GM23338 (cell line): ENCODE results near the gene TAMM41. TPM values are rescaled to one million over a fixed set of nuclear protein-coding genes. Genes with fewer than 3 reads are reported as not detected.

Source experiments
- ATAC-seq: fragments of 200-7000 bp; cut with Tn5 transposase; 3 replicates; pipeline ENCODE4 v1.9.1; 2020
- DNase-seq: peaks from one replicate; pipeline ENCODE4 v3.0.0-alpha.2; 2015; ENCODE audit warnings: low spot score
- H2AFZ ChIP-seq: fragments of 200-600 bp; sonication (generic); 2 replicates; pipeline ENCODE4 v1.8.0; 2016; ENCODE audit warnings: antibody characterized with exemption, mild to moderate bottlenecking, moderate library complexity
- H3F3A ChIP-seq: fragments of 200-600 bp; sonication (generic); replicated peaks from 2 replicates; pipeline ENCODE4 v1.8.0; 2017; ENCODE audit warnings: antibody characterized with exemption, mixed run types, low read depth
- H3K27ac ChIP-seq: fragments of 200-600 bp; sonication (generic); 2 replicates; pipeline ENCODE4 v1.6.1; 2016; ENCODE audit warnings: low read depth
- H3K27me3 ChIP-seq: fragments of 200-600 bp; sonication (generic); 2 replicates; pipeline ENCODE4 v1.8.0; 2016; ENCODE audit warnings: mild to moderate bottlenecking, mixed run types, moderate library complexity; ENCODE audit not compliant: insufficient read depth
- H3K36me3 ChIP-seq: fragments of 200-600 bp; sonication (generic); 2 replicates; pipeline ENCODE4 v1.8.0; 2016; ENCODE audit warnings: mild to moderate bottlenecking; ENCODE audit not compliant: insufficient read depth
- H3K4me1 ChIP-seq: fragments of 200-600 bp; sonication (generic); 2 replicates; pipeline ENCODE4 v1.8.0; 2016; ENCODE audit warnings: mild to moderate bottlenecking, moderate library complexity; ENCODE audit not compliant: insufficient read depth
- H3K4me2 ChIP-seq: fragments of 200-600 bp; sonication (generic); 2 replicates; pipeline ENCODE4 v1.7.1; 2017; ENCODE audit warnings: mixed run types
- H3K4me3 ChIP-seq: fragments of 200-600 bp; sonication (generic); 2 replicates; pipeline ENCODE4 v1.6.1; 2016; ENCODE audit warnings: mixed run types
- H3K79me2 ChIP-seq: fragments of 200-600 bp; sonication (generic); replicated peaks from 2 replicates; pipeline ENCODE4 v1.8.0; 2017; ENCODE audit warnings: mild to moderate bottlenecking; ENCODE audit not compliant: insufficient read depth
- H3K9me2 ChIP-seq: fragments of 200-600 bp; sonication (generic); 2 replicates; pipeline ENCODE4 v1.8.0; 2017; ENCODE audit not compliant: insufficient read depth
- H4K20me1 ChIP-seq: fragments of 200-600 bp; sonication (generic); replicated peaks from 2 replicates; pipeline ENCODE4 v1.8.0; 2017; ENCODE audit warnings: mild to moderate bottlenecking; ENCODE audit not compliant: insufficient read depth
- H3K27ac Mint-ChIP-seq: 2 replicates; pipeline ENCODE4 v1.8.0; 2020; ENCODE audit warnings: inconsistent platforms, mild to moderate bottlenecking, moderate library complexity, mixed read lengths
- H3K27me3 Mint-ChIP-seq: 3 replicates; pipeline ENCODE4 v1.8.0; 2022; ENCODE audit warnings: low read depth, mild to moderate bottlenecking, moderate library complexity, mixed read lengths, inconsistent platforms; ENCODE audit not compliant: insufficient read depth, poor library complexity
- H3K36me3 Mint-ChIP-seq: 3 replicates; pipeline ENCODE4 v1.8.0; 2021; ENCODE audit warnings: low read depth, mild to moderate bottlenecking, inconsistent platforms, moderate library complexity, mixed read lengths
- H3K4me1 Mint-ChIP-seq: 3 replicates; pipeline ENCODE4 v1.8.0; 2020; ENCODE audit warnings: mild to moderate bottlenecking, inconsistent platforms, mixed read lengths
- H3K4me3 Mint-ChIP-seq: 3 replicates; pipeline ENCODE4 v1.8.0; 2021; ENCODE audit warnings: moderate library complexity, mild to moderate bottlenecking, inconsistent platforms, mixed read lengths
- H3K9me3 Mint-ChIP-seq: 3 replicates; pipeline ENCODE4 v1.8.0; 2020; ENCODE audit warnings: moderate library complexity, mild to moderate bottlenecking, inconsistent platforms, mixed read lengths
- CREB1 ChIP-seq: fragments of 250-450 bp; sonication (Bioruptor Pico); IDR thresholded peaks from 2 replicates; pipeline ENCODE4 v1.5.0; 2020; ENCODE audit warnings: low read depth, mild to moderate bottlenecking, moderate library complexity
- ETS1 ChIP-seq: IDR thresholded peaks from 2 replicates; pipeline ENCODE4 v1.6.1; 2016; ENCODE audit warnings: antibody characterized with exemption
- EZH2 ChIP-seq: fragments of 200-600 bp; sonication (generic); IDR thresholded peaks from one replicate; pipeline ENCODE4 v1.8.0; 2017; ENCODE audit warnings: antibody characterized with exemption, mild to moderate bottlenecking, low read depth; ENCODE audit not compliant: unreplicated experiment
- EZH2phosphoT487 ChIP-seq: fragments of 200-600 bp; sonication (generic); IDR thresholded peaks from one replicate; pipeline ENCODE4 v1.8.1; 2018; ENCODE audit warnings: antibody characterized with exemption; ENCODE audit not compliant: unreplicated experiment
- JUNB ChIP-seq: IDR thresholded peaks from one replicate; pipeline ENCODE4 v1.6.1; 2016; ENCODE audit warnings: antibody characterized with exemption; ENCODE audit not compliant: unreplicated experiment
- NANOG ChIP-seq: IDR thresholded peaks from 2 replicates; pipeline ENCODE4 v1.6.1; 2016; ENCODE audit warnings: antibody characterized with exemption, borderline replicate concordance
- POLR2AphosphoS5 ChIP-seq: IDR thresholded peaks from 2 replicates; pipeline ENCODE4 v1.6.1; 2016; ENCODE audit warnings: antibody characterized with exemption, low read depth
- REST ChIP-seq: IDR thresholded peaks from one replicate; pipeline ENCODE4 v1.6.1; 2018; ENCODE audit warnings: antibody characterized with exemption; ENCODE audit not compliant: unreplicated experiment
- STAT1 ChIP-seq: IDR thresholded peaks from one replicate; pipeline ENCODE4 v1.6.1; 2016; ENCODE audit warnings: antibody characterized with exemption; ENCODE audit not compliant: unreplicated experiment
- ZNF114 ChIP-seq: fragments of 250-450 bp; sonication (Bioruptor Pico); IDR thresholded peaks from 2 replicates; pipeline ENCODE4 v1.5.0; 2020; ENCODE audit warnings: mild to moderate bottlenecking, moderate library complexity
- ZNF331 ChIP-seq: fragments of 250-450 bp; sonication (Bioruptor Pico); IDR thresholded peaks from 2 replicates; pipeline ENCODE4 v1.5.0; 2020; ENCODE audit warnings: low read depth, mild to moderate bottlenecking, moderate library complexity
- polyA plus RNA-seq: library from polyadenylated mRNA; unstranded; fragments of >200 nt; fragmentation: Nextera tagmentation; extraction: Ambion mirVana; gene quantifications from 2 replicates; pipeline ENCODE4 v1.2.1, GENCODE V29; 2016
- total RNA-seq: library from RNA; depleted of rRNA; stranded (reverse); fragments of >200 nt; shearing (Covaris generic); gene quantifications from 2 replicates; pipeline ENCODE4 v1.2.3, GENCODE V29; 2014
- TF ChIP-seq, protein P1 (sequence below), 2 experiments: fragments of 200-600 bp in 1 of 2; sonication (generic) in 1 of 2; conservative IDR thresholded peaks; 2 replicates each; pipeline versions ENCODE4 v1.5.1 to v1.6.1; 2016 to 2017; ENCODE audit warnings: antibody characterized with exemption in 2 of 2, low read depth in 2 of 2, mild to moderate bottlenecking in 2 of 2, moderate library complexity in 1 of 2
- TF ChIP-seq, protein P2 (sequence below): fragments of 250-450 bp; sonication (Bioruptor Pico); IDR thresholded peaks from 2 replicates; pipeline ENCODE4 v1.5.0; 2020; ENCODE audit warnings: mild to moderate bottlenecking, moderate library complexity

The TAMM41 gene
- total and polyA plus RNA-seq, 2 experiments from 2014 or later, result 8.9 to 19.2 TPM

GRCh38 chr3:11807686-11808085, 39.0 kb downstream of the TAMM41 start:
- ATAC-seq (no peak), DNase-seq (no peak)
- Histone ChIP-seq H3K9me2 (no peaks in the 10 kb centered on the region), H3K79me2 (no peaks in the 10 kb centered on the region), H4K20me1 (no peaks in the 10 kb centered on the region; the same call in 1 of the 2 replicates), H3K4me1 (no peaks in the 10 kb centered on the region), H3F3A (no peaks in the 10 kb centered on the region), H3K4me2 (no peak overlapping the region), H3K27me3 (no peaks in the 10 kb centered on the region), H3K27ac (no peak overlapping the region), H3K4me3 (no peak overlapping the region), H3K36me3 (0 out of 2 replicates have a peak, but pooled peaks cover 6% of the 10 kb centered on the region), H2AFZ (no peak overlapping the region)
- Mint-ChIP-seq H3K4me1 (no peaks in the 10 kb centered on the region), H3K36me3 (peaks cover 32% of the 10 kb centered on the region), H3K9me3 (no peaks in the 10 kb centered on the region), H3K27me3 (peaks cover 4% of the 10 kb centered on the region), H3K4me3 (no peak overlapping the region), H3K27ac (no peak overlapping the region)
- no peak for TF ChIP-seq NANOG
- TF ChIP-seq, protein P1, sequence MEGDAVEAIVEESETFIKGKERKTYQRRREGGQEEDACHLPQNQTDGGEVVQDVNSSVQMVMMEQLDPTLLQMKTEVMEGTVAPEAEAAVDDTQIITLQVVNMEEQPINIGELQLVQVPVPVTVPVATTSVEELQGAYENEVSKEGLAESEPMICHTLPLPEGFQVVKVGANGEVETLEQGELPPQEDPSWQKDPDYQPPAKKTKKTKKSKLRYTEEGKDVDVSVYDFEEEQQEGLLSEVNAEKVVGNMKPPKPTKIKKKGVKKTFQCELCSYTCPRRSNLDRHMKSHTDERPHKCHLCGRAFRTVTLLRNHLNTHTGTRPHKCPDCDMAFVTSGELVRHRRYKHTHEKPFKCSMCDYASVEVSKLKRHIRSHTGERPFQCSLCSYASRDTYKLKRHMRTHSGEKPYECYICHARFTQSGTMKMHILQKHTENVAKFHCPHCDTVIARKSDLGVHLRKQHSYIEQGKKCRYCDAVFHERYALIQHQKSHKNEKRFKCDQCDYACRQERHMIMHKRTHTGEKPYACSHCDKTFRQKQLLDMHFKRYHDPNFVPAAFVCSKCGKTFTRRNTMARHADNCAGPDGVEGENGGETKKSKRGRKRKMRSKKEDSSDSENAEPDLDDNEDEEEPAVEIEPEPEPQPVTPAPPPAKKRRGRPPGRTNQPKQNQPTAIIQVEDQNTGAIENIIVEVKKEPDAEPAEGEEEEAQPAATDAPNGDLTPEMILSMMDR (conservative IDR thresholded peaks at IDR 0.05; ENCODE audit: low read depth in 2 of 2), result no peak
- no peak for TF ChIP-seq ZNF114
- TF ChIP-seq REST, result no peak
- no peak for TF ChIP-seq STAT1
- TF ChIP-seq EZH2, result no peak
- TF ChIP-seq EZH2phosphoT487, result no peak
- TF ChIP-seq, protein P2, sequence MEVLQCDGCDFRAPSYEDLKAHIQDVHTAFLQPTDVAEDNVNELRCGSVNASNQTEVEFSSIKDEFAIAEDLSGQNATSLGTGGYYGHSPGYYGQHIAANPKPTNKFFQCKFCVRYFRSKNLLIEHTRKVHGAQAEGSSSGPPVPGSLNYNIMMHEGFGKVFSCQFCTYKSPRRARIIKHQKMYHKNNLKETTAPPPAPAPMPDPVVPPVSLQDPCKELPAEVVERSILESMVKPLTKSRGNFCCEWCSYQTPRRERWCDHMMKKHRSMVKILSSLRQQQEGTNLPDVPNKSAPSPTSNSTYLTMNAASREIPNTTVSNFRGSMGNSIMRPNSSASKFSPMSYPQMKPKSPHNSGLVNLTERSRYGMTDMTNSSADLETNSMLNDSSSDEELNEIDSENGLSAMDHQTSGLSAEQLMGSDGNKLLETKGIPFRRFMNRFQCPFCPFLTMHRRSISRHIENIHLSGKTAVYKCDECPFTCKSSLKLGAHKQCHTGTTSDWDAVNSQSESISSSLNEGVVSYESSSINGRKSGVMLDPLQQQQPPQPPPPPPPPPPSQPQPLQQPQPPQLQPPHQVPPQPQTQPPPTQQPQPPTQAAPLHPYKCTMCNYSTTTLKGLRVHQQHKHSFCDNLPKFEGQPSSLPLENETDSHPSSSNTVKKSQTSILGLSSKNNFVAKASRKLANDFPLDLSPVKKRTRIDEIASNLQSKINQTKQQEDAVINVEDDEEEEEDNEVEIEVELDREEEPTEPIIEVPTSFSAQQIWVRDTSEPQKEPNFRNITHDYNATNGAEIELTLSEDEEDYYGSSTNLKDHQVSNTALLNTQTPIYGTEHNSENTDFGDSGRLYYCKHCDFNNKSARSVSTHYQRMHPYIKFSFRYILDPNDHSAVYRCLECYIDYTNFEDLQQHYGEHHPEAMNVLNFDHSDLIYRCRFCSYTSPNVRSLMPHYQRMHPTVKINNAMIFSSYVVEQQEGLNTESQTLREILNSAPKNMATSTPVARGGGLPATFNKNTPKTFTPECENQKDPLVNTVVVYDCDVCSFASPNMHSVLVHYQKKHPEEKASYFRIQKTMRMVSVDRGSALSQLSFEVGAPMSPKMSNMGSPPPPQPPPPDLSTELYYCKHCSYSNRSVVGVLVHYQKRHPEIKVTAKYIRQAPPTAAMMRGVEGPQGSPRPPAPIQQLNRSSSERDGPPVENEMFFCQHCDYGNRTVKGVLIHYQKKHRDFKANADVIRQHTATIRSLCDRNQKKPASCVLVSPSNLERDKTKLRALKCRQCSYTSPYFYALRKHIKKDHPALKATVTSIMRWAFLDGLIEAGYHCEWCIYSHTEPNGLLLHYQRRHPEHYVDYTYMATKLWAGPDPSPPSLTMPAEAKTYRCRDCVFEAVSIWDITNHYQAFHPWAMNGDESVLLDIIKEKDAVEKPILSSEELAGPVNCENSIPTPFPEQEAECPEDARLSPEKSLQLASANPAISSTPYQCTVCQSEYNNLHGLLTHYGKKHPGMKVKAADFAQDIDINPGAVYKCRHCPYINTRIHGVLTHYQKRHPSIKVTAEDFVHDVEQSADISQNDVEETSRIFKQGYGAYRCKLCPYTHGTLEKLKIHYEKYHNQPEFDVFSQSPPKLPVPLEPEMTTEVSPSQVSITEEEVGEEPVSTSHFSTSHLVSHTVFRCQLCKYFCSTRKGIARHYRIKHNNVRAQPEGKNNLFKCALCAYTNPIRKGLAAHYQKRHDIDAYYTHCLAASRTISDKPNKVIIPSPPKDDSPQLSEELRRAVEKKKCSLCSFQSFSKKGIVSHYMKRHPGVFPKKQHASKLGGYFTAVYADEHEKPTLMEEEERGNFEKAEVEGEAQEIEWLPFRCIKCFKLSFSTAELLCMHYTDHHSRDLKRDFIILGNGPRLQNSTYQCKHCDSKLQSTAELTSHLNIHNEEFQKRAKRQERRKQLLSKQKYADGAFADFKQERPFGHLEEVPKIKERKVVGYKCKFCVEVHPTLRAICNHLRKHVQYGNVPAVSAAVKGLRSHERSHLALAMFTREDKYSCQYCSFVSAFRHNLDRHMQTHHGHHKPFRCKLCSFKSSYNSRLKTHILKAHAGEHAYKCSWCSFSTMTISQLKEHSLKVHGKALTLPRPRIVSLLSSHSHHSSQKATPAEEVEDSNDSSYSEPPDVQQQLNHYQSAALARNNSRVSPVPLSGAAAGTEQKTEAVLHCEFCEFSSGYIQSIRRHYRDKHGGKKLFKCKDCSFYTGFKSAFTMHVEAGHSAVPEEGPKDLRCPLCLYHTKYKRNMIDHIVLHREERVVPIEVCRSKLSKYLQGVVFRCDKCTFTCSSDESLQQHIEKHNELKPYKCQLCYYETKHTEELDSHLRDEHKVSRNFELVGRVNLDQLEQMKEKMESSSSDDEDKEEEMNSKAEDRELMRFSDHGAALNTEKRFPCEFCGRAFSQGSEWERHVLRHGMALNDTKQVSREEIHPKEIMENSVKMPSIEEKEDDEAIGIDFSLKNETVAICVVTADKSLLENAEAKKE (CRISPR knock-in tag), result no peak
- no peak for TF ChIP-seq JUNB
- TF ChIP-seq ETS1, result no peak
- no peak for TF ChIP-seq POLR2AphosphoS5
- no peak for TF ChIP-seq ZNF331 (CRISPR knock-in tag)
- TF ChIP-seq CREB1 (CRISPR knock-in tag), result no peak
